NCI-H1694 (cell line): Measurements from ENCODE around the gene RORC.
"Not testable (repeated sequence)": the region's sequence is repeated elsewhere in the genome, so short reads cannot be mapped to it uniquely, and the experiment has no call there.

Experiments
- DNase-seq: peaks from one replicate; lab custom pipeline; 2025; lab: John Stamatoyannopoulos, UW

The RORC gene

GRCh38 chr1:151805066-151805820, 26.4 kb downstream of the RORC start, which contains the start of gene LINGO4:
TSS of gene LINGO4 (minus strand) at chr1:151805419. CDS start at chr1:151802704, 2,715 bp downstream.
- DNase-seq = no peak

DNA sequence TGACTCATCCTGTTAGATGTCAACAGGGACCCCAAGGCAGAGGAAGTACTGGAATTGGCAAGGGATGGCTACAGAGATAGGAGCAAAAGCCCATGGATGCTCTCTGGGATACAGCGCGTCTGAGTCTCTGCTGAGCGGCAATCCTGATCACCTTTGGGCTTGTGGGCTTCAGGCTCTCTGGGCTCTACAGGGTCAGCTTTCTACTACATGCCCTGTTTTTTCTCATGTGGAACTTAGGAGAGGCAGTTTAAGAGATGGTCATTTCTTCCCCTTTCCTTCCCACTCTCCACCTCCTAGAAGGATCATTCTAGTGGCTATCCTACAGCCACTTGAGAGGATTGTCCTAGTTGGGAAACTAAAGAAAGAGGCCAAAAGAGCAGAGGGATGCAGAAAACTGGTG, 27.7 kb downstream of the RORC start:
- no peak for DNase-seq

GRCh38 chr1:151803164-151803563, 28.4 kb downstream of the RORC start:
- no peak for DNase-seq

- no peak for DNase-seq
Measured at GRCh38 chr1:151802372-151802771, 29.2 kb downstream of the RORC start.

DNA sequence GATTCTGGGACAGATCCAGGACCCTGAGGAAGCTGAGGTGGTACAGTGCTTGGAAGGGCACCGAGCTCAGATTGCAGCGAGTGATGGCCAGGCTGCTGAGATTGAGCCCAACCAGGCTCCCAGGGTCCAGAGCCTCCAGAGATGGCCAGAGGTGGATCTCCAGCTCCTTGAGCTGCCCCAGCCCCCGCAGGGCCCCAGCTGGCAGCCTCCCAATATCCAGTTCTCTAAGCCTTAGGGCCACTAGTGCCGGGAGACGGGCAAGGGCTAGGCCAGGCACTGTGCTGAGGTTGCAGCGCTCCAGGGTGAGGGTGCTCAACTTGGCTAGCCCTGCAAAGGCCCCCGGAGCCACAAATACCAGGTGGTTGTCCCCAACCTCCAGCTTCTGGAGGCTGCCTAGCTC, 29.8 kb downstream of the RORC start:
- DNase-seq = no peak

DNA sequence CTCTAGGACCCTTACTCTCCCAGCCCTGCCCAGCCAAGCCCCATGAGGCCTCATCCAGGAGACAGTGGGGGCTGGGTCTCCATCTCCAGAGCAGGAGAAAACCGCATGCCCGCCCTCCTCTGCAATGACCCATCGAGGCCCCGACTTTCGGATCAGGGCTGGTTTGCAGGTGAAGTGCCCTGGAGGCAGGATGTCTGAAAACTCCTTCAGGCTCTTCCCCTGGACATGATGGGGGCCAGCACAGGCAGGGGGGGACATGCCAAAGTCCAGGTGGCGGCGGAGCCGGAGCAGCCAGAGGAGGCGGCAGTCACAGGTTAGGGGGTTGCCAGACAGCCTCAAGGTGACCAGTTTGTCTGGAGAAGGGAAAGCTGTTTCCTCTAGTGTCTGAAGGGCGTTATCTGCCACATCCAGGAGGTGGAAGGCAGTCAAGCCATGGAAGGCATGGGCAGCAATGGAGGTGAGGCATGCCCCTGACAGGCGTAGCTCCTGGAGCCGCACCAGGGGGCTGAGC, 30.2 kb downstream of the RORC start:
- DNase-seq = no peak

- DNase-seq = no peak
Measured at GRCh38 chr1:151800830-151801229, 30.8 kb downstream of the RORC start.

DNA sequence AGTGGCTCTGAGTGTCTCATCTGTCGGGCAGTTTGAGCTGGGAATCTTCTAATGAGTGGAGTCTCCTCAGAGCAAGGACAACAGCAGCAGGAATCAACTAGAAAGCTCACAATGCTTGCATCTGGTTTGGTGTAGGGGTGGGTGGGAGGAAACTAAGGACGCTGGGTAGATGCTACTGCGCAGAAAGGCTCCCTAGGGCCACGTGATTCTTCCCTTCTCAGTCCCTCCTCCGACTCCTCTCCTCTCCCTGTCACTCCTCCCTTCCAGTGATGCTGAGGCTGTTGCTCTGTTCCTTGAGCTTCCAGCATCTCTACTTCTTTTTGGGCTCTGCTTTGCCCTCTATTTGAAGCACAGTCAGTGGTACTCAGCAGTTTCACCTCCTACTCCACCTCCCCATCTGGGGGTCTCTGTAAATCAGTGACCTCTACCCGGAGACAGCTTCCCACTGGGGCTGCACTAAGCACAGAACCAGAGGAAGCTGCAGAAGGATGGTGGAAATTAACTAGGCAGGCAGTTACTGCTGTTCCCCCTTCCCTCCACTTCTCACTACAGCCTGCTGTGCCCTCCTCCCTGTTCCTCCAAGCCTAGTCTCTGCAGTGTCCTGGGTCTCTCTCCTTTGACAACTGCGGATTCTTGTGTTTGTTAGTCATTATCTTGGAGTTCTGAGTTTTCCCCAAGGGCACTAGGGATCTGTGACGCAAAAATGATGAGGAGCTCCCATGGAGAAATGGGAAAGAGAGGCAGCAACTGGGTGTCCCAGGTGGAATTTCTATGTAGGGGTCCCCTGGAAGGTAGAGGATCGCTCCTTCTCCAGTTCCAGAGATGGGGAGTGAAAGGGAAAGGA, 32.2 kb downstream of the RORC start:
- no peak for DNase-seq

- DNase-seq = no peak
Measured at GRCh38 chr1:151798571-151798970, 33.0 kb downstream of the RORC start.

GRCh38 chr1:151790940-151791651, 40.5 kb downstream of the RORC start:
- no peak for DNase-seq

- DNase-seq = peak; percentile 99
Measured at GRCh38 chr1:151790071-151790939, 41.3 kb downstream of the RORC start, which contains the start of gene TDRKH. TSS of gene TDRKH (minus strand) at chr1:151790500. CDS start at chr1:151783022, 7,478 bp downstream.

- DNase-seq = no peak
Measured at GRCh38 chr1:151787689-151788088, 43.9 kb downstream of the RORC start.

- no peak for DNase-seq
Measured at GRCh38 chr1:151783796-151784195, 47.8 kb downstream of the RORC start.

GRCh38 chr1:151782741-151783140, 48.9 kb downstream of the RORC start:
- DNase-seq = no peak

DNA sequence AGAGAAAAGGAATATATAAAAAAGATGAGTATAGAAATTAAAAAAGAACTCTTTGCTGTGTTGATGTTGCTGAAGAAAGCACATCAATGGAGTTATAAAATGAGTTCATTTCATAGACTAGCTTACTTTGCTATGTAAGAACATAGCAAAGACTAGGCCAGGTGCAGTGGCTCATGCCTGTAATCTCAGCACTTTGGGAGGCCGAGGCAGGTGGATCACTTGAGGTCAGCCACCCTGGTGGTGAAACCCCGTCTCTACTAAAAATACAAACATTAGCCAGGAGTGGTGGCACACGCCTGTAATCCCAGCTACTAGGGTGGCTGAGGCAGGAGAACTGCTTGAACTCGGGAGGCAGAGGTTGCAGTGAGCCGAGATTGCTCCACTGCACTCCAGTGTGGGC, 49.6 kb downstream of the RORC start:
- not testable (repeated sequence) for DNase-seq

GRCh38 chr1:151780736-151781135, 50.9 kb downstream of the RORC start:
- DNase-seq = not testable (repeated sequence)

- DNase-seq = no peak
Measured at GRCh38 chr1:151779852-151780251, 51.8 kb downstream of the RORC start.

GRCh38 chr1:151777317-151777716, 54.3 kb downstream of the RORC start:
- no peak for DNase-seq

DNA sequence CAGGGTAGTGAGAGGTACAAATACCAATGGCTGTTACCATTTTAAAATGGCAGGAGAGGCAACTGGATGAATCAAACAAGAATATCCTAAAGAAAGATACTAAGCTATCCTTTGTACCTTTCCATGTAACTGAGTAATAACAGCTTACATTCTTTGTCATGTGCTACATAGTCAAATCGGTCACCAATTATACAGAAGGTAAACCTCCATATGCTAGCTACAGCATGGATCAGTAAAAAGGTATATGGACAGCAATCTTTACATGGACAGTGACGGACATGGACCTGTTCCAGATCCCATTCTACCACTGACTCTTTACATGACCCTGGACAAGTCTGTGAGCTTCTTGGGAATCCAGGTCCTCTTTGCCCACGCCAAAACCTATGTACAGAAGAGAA, 54.9 kb downstream of the RORC start:
- no peak for DNase-seq

GRCh38 chr1:151775894-151776664, 55.5 kb downstream of the RORC start:
- DNase-seq = no peak
